HG03196 (cell line): ENCODE measurements around the gene SARNP.
A peak's percentile ranks its signal among the peaks of the same experiment; 100 is the strongest.
"Not testable (repeated sequence)": the region's sequence is repeated elsewhere in the genome, so short reads cannot be mapped to it uniquely, and the experiment has no call there.

Source experiments
- ATAC-seq: cut with Tn5 transposase; IDR thresholded peaks from one replicate; pipeline ENCODE4 v1.9.1; 2021; ENCODE audit not compliant: unreplicated experiment

Gene SARNP

DNA sequence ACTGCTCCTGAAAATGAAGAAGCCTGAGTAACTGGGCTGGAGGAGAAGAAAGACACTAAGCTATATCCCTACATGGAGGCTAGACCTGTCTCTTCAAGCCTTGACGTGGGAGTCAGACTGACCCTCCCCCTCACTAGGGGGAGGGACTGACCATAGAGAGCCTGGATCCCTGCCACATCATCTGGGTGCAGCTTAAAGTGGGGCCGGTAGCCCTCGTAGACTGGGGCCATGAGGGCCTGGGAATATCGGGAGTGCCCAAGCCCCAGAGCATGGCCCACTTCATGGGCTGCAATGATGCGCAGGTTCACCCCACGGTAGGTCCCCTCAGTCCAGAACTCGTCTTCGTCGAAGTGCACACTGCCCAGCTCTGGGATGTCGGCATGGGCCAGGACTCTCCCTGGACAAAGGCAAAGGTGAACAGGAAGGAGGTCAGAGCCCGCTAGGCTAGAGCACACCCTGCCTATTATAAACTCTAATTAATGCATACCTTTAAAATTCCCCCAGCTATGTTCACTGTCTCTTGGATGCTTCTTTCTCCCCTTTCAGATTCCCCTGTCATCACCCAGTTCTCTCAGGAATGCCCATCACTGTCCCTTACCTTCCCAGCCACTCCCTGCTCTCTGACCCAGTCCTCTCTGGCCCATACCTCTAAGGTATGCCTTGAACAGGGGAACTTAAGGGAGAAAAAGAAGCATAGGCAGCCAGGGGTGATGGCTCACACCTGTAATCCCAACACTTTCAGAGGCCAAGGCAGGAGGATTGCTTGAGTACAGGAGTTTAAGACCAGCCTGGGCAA is 22.0 kb upstream of the SARNP start:
- no peak for ATAC-seq

DNA sequence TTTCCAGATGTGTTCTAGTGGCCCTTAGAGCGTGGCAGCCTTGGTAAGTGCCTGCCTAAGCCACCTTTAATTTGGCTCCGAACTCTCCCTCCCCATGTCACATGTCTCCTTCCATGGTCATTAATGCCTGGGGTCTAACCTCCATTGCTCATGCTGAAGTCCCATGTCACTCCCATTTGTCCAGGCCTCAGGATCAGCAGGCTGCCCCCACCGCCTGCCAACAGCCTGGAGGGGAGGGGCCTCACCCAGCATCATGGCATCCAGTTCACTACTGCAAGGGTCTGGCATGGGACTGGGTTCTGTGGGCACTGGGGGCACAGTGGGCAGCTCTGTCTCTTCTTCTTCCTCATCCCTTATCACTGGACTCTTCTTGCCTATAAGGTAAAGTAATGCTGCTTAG is 20.8 kb upstream of the SARNP start:
- no peak for ATAC-seq

DNA sequence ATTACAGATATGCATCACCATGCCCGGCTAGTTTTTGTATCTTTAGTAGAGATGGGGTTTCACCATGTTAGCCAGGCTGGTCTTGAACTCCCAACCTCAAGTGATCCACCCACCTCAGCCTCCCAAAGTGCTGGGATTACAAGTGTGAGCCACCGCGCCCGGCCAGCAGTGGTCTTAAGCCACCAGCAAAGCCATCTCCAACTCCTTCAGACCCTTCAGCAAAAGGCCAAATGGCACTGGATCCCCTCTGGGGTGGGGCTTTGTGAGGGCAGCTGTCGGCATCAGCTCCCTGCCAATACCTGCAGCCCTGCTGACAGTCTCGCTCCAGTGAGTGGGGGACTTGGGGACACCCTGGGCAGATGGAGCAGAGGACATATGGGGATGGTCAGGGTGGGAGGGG is 16.9 kb upstream of the SARNP start:
- not testable (repeated sequence) for ATAC-seq

DNA sequence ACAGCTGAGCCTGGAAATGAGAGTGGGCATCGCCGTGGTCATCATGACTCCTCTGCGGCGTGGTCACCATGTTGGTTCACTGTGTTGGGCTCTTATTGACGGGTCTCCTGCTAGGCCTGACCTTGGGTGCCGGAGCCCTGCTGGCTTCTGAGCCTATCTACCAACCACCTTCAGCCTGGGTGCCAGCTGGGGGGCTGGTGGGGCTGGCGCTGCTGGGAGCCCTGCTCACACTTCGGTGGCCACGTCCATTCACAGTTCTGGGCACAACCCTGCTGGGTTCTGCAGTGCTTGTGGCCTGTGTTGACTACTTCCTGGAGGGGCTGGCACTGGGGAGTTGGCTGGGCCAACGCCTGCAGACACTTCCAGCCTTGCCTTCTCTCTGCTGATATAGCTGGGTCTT is 15.5 kb upstream of the SARNP start:
- no peak for ATAC-seq

DNA sequence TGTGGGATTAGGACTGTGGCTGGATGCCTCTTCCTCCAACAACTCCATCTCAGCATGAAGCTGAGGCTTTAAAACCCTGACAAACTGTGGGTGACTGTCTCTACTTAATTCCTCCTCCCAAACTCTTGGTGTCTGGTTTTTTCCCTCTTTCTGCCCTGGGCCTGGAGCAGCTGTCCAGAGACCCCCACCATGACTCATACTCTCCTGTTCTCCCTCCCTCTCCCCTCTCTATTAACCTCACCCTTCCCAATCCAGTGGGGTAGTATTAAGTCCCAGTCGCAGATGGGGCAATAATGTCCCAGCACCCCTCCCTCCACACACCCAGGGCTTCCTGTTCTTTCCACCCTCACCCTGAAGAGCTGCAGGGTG is 13.9 kb upstream of the SARNP start:
- no peak for ATAC-seq

DNA sequence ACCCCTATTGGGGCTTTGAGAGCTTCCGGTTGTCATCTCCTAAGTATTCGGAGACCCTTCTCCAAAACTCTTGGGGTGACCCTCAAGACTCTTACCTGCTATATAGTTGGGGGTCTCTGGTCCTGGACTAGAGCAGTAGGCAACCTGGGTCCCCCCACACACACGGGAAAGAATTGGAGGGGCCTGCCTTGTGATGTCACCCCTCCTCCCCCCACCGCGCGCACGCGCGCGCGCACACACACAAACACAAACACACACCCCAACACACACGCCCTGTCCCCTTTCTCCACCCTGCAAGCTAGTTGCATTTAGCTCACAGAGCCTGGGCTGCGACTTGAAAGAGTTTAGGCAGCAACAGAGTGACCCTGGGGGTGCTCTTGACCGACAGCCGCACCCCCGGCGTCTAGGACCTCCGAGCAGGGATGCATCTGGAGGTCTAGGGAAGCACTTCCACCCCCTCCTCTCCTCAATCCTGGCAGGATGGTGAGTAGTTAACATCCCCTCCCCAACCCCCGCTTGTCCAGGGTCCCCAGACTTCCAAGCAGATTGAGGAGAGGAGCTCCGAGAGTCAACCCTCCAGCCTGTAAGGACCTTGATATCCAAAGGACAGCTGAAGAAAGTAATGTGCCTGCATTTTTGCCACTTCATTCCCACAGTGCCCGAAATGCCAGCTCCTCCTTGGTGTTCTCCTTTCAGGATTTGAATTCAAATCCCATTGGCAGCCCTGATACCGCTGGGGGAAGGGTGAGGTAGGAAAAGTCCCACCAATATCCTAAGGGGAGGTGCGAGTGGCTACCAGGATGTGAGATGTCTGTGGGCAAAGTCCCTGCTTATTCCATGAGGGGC is 13.3 kb upstream of the SARNP start:
- no peak for ATAC-seq

DNA sequence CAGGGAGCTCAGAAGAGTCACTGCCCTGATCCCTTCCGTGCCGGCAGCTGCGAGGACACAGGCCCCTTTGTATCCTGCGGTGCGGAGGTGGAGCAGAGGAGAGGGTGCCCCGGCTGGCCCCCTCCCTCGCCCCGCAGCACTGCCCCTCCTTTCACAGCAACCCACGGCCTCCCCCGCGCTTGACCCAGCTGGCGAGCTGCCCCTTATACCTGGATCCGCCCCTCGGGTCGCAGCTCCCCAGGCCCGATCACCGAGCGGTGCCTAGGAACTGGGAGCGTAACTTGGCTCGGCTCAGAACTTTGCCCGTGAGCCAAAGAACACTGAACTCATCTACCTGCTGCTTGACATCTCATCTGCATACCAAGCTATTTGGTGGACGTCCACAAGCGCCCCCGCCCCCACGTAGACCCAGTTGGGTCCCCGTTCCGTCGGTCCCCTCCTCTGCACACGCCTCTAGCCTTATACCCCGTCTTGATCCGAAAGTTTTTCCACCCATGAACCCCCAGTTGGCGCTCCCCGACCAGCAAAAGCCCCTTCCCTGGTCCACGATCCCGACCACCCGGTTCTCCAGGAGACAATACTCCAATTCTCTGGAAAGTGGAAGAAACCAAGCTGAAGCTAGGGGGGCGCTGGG is 12.6 kb upstream of the SARNP start:
- peak; percentile 21 for ATAC-seq

DNA sequence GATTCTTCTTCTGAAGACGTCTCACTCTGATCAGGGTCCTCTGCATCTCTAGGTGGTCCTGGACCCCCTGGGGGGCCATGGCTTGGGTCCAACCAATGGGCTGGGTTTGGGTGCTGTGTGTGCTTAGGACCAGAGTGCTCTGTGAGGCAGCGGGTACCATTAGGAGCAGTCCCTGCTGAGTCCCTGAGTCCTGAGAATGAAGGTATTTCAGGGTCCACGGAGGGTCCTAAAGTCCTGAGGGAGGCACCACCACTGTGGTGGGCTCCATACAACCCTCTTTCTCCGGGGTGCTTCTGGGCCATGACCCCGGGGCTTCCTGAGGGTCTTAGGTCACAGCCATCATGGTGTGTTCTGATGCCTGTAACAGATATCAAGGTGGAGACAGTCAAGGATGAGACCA is 10.8 kb upstream of the SARNP start:
- ATAC-seq: no peak

DNA sequence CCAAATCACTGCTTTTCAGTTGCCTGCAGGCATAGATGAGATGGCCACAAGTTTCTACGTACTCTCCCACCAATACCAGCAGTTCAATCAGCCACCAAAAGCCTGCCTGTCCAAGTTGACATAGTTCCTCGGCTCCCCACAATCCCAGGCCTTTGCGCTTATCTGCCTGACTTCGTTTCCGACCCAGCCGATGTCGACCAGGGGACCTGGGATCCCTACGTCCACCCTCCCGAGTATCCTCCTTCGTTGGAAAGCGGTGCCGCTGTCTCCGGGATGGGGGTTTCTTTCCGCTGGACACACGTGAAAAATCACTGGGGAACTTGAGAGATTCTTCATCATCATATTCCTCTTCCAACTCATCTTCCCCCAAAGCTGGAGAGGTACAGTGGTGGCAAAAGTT is 10.3 kb upstream of the SARNP start:
- ATAC-seq: no peak

DNA sequence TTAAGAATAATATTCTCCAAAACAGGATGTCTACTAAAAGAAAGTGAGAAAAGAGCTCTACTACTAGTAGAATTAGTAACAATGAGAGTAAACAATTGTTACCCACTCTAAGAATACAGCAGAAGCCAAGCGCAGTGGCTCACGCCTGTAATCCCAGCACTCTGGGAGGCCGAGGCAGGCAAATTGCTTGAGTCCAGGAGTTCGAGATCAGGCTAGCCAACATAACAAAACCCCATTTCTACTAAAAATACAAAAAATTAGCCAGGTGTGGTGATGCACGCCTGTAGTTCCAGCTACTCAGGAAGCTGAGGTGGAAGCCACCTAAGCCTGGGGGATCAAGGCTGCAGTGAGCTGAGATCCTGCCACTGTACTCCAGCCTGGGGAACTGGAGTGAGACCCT is 7.2 kb upstream of the SARNP start:
- ATAC-seq: no peak

DNA sequence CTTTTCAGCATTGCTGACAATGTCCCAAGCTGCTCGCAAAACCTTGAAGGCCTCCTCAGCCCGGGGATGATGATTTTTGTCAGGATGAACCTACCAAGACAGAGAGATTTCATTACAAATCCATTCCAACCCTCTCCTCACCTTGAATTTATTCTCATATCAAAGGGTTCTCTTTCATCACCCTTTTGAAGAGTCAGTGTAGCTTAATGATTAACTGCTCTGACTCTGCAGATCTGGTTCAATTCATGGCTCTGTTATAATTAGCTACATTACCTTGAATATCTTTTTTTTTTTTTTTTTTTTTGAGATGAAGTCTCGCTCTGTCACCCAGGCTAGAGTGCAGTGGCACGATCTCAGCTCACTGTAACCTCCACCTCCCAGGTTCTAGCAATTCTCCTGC is 5.9 kb upstream of the SARNP start:
- no peak for ATAC-seq

DNA sequence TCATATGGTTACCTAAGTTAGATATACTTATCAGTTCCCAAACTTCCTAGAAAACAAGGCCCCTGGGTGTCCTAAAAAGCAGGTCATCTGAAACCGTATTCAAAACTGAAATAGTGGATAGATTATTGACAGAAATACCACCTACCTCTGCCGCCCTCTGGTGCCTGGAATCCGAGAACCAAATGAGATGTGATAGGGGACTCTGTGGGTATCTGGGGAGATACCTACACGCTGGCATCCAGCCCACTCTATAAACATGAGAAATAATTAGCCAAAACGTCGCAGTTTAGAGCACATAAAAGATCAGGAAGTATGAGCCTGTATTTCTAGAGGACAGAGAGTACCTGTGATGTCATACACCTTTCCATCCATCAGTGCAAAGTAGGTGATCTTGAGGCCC is 4.7 kb upstream of the SARNP start:
- no peak for ATAC-seq

DNA sequence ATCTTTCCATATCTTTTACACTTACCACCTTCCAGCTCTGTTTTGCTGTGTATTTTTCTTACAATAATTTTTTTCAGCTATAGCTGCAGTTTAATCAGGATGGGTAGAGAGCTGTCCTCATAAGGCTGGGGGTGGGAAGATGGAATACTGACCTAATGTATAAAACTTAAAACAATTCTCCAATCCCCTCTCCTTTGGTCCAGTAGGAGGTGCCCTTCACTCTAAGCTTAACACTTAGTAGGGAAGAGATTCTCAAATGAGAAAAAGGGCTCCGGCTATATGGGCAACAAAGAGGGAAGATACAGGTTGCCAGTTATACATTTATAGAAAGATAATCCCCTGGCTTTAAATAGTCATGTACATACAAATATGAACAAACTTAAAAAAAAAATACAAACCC is 3.2 kb upstream of the SARNP start:
- no peak for ATAC-seq

DNA sequence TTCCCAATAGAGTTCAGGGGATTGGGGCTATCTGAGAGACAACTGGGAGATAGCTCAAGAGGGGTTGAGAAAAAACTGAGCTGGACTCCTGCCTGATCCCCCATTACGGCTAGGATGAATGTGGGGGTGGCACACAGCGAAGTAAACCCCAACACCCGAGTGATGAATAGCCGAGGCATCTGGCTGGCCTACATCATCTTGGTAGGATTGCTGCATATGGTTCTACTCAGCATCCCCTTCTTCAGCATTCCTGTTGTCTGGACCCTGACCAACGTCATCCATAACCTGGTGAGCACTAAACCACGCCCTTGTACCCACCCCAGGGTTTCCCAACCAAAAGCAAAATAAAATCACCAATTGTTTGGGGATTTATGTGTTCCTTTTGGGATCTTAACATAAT is 1.4 kb upstream of the SARNP start:
- no peak for ATAC-seq

DNA sequence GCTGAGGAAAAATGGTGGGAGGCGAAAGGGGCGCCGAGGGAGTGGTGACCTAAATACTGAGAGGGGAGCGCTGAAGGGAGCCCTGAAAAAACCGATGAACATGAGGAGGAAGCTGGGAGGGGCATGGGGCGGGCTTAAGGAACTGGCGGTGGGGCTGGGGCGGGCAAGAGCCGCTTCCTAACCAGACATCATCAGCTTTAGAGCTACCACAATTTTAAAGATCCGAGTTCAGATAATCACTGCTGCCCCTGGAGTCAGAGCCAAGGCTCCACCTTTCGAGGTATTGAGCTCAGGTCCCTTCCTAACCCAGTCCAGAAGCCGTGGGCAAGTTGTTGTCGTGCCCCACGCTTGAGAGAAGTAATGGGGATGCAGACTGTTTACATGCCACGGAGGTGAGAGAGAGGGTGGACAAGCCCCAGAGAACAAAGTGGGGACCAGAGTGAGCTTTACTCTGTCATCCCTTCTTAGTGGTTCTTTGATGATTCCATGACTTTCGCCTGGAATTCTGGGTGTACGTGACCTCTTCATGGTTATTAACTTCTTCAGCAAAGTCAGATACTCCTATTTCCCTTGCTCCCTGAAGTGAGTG is 710 bp upstream of the SARNP start:
- peak; percentile 14 for ATAC-seq

DNA sequence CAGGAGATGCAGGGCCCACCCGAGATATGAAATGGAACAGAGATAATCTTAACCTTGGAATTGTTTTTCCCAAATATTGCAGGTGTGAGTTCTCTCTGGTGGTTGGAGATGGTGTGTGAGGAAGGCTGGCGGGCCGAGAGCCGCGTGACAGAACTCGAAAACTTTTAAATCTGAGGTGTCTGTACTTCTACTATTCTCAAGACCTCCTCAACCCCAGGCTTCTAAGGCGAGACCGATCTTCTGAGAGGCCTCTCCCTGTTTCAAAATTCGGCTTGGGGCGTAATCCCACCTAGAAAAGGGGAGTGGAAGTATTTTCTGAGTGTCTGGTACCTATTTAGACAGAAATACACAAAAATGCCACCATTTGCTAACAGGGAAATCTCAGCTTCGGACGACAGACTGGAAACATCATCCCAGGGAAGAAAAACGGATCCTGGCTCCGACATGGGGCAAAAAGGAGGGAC is 611 bp downstream of the SARNP start:
- ATAC-seq: no peak

DNA sequence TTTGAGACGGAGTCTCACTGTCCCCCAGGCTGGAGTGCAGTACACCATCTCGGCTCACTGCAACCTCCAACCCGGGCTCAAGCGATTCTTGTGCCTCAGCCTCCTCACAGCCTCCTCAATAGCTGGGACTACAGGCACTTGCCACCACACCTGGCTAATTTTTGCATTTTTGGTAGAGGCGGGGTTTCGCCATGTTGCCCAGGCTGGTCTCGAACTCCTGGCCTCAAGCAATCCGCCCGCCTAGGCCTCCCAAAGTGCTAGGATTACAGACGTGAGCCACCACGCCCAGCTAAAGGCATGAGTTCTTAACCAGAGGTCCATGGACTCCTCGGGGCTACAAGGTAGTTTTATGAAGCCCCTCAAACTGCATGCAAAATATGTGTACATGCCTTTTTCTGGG is 2.1 kb downstream of the SARNP start:
- no peak for ATAC-seq

DNA sequence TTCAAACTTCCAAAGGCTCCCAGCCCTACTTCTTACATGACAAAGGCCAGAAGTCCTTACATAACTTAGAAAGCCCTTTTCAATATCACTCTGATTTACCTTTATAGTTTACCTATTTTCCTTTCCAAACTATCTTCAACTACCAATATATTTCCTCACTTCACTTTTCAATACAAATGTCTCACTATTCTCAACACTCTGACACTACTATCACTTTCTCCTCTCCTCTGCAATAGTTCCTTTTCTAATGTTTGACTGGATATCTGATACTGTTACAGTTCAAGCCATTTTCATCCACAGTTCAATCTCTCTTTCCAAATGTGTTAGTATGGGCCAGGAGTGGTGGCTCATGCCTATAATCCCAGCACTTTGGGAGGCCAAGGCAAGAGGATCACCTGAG is 3.3 kb downstream of the SARNP start:
- no peak for ATAC-seq

DNA sequence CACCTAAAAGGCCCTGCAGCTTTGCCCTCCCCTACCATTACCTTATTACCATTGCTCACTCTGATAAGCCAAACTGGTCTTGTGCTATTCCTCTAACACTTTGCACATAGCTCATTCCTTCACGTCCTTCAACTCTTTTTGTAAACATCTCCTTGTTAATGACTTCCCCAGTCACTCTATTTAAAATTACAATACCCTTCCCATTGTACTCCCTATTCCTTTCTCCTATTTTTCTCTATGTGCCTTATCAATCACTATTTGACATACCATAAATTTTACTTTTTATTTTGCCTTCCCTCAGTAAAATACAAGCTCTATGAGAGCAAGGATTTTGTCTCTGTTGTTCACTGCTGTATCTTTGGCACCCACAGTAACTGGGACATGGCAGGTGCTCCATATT is 5.4 kb downstream of the SARNP start:
- no peak for ATAC-seq

DNA sequence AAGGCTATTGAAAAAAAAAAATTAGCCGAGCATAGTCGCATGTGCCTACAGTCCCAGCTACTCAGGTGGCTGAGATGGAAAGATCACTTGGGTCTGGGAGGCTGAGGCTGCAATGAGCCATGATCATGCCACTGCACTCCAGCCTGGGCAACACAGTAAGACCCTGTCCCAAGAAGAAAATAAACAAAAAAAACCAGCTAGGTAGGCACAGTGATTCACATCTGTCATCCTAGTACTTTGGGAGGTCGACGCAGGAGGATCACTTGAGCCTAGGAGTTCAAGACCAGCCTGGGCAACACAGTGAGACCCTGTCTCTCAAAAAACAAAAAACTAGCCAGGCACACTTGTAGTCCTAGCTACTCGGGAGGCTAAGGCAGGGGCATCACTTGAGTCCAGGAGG is 8.2 kb downstream of the SARNP start:
- no peak for ATAC-seq

DNA sequence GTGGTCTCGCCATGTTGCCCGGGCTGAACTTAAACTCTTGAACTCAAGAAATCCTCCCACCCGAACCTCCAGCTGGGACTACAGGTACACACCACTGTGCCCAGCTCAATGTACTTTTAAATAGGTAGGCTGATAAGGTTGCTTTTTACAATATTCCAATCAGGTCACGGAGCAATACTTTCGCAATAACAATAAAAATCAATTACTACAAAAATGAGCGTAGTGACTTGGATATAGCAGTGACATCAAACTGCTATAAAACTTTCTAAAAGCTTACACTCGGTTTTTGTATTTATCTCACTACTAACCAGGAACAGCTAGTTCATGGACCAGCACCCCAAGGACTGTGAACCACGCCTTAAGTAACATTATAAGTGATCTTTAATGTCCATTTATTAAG is 10.5 kb downstream of the SARNP start:
- no peak for ATAC-seq

DNA sequence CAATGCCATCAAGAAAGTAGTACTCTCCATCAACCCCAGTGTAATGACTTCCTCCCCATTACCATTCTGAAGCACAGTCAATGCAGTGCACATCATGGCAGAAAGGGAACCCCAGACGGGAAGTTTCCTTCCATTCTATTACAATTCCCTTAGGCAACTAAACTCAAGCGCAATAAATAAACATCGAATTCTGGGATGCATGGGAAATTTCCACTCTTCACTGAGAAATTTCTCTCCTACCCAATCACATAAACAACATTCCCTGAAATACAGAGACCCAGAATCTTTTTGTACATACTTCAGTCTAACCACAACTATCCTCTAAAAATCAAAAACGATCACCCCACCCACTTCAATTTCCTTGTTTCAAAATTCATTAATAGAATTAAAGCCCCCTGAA is 20.0 kb downstream of the SARNP start:
- ATAC-seq: no peak
